ENCODE data around the gene NT5C. TPM values are rescaled to one million over a fixed set of nuclear protein-coding genes. Genes with fewer than 3 reads are reported as not detected.

Gene NT5C
- total RNA-seq, 1 donor from 2014 or later, result 47.7 TPM

- DNase-seq (ENCODE audit: low spot score), result no peak
Observed at GRCh38 chr17:75116737-75117136, 14.8 kb downstream of the NT5C start.

DNA sequence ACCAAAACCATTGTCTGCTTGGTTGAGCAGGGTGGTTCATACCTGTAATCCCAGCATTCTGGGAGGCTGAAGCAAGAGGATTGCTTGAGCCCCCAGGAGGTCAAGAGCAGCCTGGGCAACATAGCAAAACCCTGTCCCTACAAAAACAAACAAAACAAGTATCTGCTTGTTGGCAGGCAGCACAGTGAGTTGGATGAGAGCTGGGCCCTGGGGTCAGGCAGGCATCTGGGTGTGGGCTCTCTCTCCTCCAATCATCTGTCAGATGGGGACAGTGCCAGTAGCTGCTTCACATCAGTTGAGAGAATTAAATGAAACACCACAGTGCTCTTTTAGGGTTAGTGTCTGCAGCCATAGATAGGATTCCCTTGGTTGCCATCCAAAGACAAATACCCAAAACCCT lies 16.0 kb downstream of the NT5C start:
- no peak for DNase-seq (ENCODE audit: low spot score)

- no peak for DNase-seq (ENCODE audit: low spot score)
Observed at GRCh38 chr17:75114552-75115314, 16.8 kb downstream of the NT5C start.

DNA sequence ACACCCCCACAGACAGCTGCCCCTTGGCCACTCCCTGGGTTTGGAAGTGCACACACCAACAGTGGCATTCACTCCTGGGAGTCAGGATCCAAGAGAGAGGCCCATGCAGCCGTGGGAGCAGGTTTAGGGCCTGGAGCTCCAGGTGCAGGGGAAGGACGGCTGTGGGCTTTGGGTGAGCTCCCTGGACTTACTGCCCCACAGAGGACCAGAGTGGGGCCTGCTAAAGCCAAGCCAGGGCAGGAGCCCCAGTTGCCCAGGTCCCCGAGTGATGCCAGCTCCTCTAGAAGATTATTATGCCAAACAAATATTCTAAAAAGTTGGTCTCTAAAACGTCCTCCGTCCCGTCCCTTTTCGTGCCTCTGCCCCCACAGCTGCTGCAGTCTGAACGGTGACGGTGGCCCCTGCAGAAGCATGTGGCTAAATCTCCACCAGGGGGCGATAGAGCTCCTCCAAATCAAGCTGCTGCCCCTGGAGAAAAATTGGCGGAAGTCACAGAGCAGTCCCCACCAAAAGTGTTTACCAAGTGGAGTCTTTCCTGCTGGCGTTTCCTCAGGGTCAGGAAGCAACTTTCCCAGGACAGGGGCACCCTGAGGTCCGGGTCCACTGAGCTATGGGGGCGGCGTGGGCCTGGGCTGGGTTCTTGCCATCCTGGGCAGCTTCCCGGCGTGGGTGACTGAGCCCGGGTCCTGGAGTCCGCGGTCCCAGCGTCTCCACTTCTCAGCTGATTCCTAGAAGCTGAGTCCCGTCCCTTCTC lies 17.6 kb downstream of the NT5C start:
- peak; percentile 93 for DNase-seq (ENCODE audit: low spot score)

GRCh38 chr17:75111777-75112335 lies 19.7 kb downstream of the NT5C start:
- DNase-seq (ENCODE audit: low spot score), result no peak

DNA sequence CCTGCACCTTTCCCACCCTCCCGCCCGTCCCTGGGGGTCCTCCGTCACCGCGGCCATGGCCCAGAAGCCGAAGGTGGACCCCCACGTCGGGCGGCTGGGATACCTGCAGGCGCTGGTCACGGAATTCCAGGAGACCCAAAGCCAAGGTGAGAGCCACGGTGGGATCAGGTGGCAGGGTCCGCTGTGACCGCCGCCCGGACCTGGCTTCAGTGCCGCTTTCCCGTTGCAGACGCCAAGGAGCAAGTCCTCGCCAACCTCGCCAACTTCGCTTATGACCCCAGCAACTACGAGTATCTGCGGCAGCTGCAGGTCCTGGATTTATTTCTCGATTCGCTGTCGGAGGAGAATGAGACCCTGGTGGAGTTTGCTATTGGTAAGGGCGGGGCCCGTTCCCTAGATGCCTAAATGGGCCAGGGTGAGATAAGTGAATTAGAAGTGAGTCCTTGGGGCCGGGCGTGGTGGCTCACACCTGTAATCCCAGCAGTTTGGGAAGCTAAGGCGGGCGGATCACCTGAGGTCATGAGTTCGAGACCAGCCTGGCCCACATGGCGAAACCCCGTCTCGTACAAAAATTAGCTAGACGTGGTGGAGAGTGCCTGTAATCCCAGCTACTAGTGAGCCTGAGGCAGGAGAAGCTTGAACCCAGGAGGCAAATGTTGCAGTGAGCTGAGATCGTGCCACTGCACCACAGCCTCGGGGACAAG lies 21.2 kb downstream of the NT5C start:
- DNase-seq (ENCODE audit: low spot score), result no peak

DNA sequence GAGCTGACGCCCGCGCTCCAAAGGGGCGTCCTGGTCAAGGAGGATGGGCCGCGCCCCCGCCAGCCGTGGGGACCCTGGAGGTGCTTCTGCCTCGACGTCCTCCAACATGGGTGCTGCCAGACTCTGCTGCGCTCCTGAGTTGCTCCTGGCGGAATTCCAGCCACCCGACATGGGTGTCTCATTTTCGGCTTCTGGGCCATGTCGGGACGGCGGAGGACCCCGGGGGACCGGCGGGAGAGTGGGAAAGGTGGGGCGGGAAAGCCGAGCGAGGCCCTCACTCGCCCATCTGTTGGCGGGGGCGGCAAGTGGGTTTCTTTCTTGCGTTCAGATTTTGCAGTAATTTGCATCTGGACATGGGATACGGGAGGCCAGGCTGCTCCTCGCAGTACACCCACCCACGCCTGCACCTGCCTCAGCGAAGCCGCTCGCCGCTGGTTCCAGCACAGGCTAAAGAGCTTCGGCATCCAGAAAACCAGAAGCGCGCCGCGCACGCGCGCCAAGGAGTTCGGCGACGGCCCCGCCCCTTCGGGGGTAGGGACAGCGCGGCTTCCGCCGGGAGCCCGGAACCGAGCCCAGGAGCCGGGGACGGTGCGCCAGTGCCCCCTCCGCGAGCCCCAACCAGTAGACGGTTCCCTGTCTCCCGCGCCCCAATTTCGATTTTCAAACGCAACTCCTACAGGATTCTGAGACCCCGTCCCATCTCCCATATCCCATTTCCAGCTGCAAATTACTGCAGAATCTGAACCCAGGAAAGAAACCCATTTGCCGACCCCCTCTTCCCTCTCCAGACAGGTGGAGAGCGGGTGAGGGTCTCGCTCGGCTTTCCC lies 21.9 kb downstream of the NT5C start, which contains the start of gene ARMC7:
Gene ARMC7 (plus strand): TSS at position 563 of the 827 bp plus-strand sequence. CDS start 320 bp downstream, outside the sequence.
- peak; percentile 88 for DNase-seq (ENCODE audit: low spot score)

GRCh38 chr17:75109046-75109406 lies 22.5 kb downstream of the NT5C start:
- DNase-seq (ENCODE audit: low spot score), result no peak

- no peak for DNase-seq (ENCODE audit: low spot score)
Observed at GRCh38 chr17:75108193-75108592, 23.3 kb downstream of the NT5C start.

DNA sequence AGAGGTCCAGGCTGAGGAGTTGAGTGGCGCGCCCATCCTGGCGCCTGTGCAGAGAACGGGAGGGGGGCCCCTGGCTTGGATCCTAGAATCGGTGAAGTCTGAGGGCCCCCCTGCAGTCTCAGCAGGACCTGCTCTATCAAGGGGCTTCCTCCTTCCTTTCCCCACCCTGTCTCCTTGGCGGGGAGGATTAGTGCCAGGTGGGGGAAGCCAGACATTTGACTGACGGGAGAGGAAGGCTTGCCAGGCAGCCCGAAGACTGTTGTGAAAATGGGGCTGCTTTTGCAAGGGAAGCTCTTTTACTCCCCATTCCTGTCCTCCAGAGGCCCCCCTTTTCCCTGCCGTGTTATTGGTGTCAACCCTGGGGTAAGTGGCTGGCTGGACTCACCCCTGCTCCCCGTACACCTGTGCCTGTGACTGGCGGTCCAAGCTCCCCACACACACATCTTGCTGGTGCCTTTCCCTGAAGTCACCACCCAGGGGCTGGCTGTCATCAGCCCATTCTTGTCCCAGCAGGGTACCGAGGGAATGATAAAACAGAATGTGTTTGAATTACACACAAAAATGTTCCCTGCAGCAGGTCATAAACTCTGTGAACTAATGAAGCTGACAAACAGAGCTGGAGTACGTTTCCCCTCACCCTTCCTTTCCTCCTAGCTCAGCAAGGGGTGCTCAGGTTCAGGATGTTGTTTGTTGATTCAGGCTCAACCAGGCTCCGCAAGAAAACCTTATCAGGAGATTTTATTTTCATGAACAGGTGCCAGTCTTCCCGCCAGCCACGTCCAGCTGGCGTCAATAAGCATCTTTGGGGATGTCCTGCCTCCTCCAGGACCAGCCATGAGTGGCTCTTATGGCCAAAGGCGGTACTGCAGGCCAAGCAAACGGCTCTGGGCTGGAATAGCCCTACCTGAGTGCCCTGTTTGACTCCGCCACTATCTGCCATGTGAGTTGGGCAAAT lies 26.1 kb downstream of the NT5C start:
- DNase-seq (ENCODE audit: low spot score), result peak; percentile 39

DNA sequence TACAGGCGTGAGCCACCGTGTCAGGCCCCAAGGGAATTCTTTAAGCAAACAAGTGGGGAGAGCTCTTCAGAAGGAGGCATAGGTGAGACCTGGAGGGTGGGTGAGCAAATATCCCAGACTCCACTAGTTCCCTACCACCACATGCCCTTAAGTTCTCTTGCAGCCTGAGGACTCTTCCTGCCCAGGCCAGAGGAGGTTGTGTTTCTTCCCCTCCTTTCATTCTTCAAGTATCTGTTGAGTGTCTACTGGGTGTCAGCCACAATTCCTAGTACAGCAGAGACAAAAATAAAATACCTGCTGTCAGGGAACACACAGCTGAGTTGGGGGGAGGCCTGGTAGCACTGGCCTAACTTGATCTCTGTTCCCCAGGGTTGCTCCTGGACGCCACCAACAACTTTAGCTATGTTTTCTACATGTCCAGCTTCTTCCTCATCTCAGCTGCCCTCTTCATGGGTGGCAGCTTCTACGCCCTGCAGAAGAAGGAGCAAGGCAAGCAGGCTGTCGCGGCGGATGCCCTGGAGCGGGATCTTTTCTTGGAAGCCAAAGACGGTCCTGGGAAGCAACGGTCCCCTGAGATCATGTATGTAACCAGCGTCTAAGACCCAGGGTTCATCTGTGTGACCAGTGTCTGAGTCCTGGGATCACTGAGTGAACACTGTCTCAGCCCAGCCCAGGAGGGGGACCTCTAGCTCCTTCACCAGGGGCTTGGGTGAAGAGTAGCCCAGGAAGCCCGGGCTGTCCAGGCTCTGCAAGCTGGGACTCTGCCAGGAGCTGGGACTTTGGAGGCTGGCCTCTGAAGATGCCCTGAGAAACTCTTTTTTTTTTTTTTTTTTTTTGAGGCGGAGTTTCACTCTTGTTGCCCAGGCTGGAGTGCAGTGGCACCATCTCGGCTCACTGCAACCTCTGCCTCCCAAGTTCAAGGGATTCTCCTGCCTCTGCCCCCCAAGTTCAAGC lies 27.7 kb downstream of the NT5C start:
- DNase-seq (ENCODE audit: low spot score), result no peak

GRCh38 chr17:75102385-75102821 lies 29.1 kb downstream of the NT5C start:
- DNase-seq (ENCODE audit: low spot score), result no peak

- no peak for DNase-seq (ENCODE audit: low spot score)
Observed at GRCh38 chr17:75099881-75100595, 31.5 kb downstream of the NT5C start.

DNA sequence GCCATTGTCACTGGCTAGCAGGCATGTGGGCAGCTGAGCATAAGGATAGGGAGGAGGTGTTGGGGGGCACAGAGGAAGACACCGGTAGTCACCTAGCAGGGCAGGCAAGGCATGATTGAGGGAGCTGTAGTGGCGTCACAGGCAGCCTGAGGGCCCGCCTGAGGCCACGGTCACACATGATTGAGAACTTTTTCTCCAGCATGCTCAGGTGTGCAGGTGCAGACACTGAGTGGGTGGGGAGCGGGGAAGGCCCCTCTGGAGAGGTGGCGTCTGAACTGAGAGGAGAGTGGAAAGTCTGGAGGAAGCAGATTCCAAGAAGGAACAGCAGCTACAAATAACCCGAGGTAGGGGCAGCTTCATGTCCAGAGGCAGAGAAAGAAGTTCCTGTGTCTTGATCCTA lies 32.7 kb downstream of the NT5C start:
- DNase-seq (ENCODE audit: low spot score), result no peak

DNA sequence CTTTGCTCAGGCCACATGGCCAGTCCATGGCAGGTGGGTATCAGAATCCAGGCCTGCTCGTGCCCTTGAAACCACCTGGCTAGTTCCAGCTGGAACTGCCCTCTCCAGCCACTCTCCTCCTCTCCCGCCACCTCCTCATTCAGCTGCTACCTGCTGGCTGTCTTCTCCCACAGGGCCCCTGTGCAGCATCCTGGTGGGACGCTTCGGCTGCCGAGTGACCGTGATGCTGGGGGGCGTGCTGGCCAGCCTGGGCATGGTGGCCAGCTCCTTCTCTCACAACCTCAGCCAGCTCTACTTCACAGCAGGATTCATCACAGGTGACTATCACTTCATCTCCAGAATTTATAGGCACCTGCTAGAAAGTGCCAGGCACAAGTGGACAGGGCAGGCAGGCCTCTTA lies 33.7 kb downstream of the NT5C start:
- DNase-seq (ENCODE audit: low spot score), result no peak

DNA sequence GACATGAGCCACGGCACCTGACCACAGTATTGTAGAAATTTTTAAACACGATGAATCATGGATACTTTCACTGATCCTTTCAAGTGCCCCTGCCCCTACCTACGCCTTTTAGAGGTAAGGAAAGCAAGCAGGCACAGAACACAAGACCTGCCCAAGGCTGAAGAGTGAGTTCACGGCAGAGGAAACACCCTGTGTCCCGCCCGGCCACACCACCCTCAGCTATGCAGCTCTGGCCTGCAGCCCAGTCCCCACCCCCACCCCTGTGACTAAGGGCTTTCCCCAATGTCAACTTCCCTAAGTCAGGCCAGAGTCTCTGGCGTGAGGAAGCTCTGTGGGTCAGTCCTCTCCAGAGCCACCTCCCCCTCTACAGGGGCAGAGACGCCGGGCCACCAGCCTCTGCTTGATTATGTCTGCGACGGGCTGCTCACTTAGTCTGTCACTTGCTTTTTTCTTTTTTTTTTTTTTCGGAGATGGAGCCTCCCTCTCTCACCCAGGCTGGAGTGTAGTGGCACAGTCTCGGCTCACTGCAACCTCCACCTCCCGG lies 35.4 kb downstream of the NT5C start:
- DNase-seq (ENCODE audit: low spot score), result peak; percentile 77

GRCh38 chr17:75094871-75095399 lies 36.6 kb downstream of the NT5C start:
- no peak for DNase-seq (ENCODE audit: low spot score)

All from umbilical cord (tissue), 2 donors.